SK-N-SH treated with all-trans-retinoic acid at 6 μM for 48 hours (cell line): ENCODE results near the gene ERN1.

Experiments
- ATAC-seq: fragments of 200-7000 bp; cut with Tn5 transposase; 3 replicates; pipeline ENCODE4 v1.9.1; 2020; ENCODE audit warnings: mild to moderate bottlenecking, moderate library complexity
- ARNTL ChIP-seq: fragments of 450-650 bp; formaldehyde crosslinking; IDR thresholded peaks from 2 replicates; pipeline ENCODE4 v1.5.0; 2020; ENCODE audit warnings: low read depth, mild to moderate bottlenecking, moderate library complexity, borderline replicate concordance
- BACH2 ChIP-seq: fragments of 250-450 bp; sonication (Bioruptor Pico); IDR thresholded peaks from 2 replicates; pipeline ENCODE4 v1.9.0; 2021; ENCODE audit warnings: mild to moderate bottlenecking, borderline replicate concordance
- CREB5 ChIP-seq: fragments of 250-450 bp; sonication (Bioruptor Pico); IDR thresholded peaks from 2 replicates; pipeline ENCODE4 v1.5.1; 2020; ENCODE audit warnings: low read depth, mild to moderate bottlenecking, moderate library complexity
- CSDC2 ChIP-seq: fragments of 250-450 bp; sonication (Bioruptor Pico); IDR thresholded peaks from 2 replicates; pipeline ENCODE4 v1.5.0; 2020; ENCODE audit warnings: mild to moderate bottlenecking, moderate library complexity
- ESRRG ChIP-seq: fragments of 250-450 bp; sonication (Bioruptor Pico); IDR thresholded peaks from 2 replicates; pipeline ENCODE4 v1.6.1; 2021; ENCODE audit warnings: mild to moderate bottlenecking
- GLIS3 ChIP-seq: fragments of 250-450 bp; sonication (Bioruptor Pico); IDR thresholded peaks from 2 replicates; pipeline ENCODE4 v1.5.0; 2020; ENCODE audit warnings: mild to moderate bottlenecking, moderate library complexity
- ISL1 ChIP-seq: fragments of 250-450 bp; sonication (Bioruptor Pico); IDR thresholded peaks from 2 replicates; pipeline ENCODE4 v2.1.2; 2022; ENCODE audit warnings: mild to moderate bottlenecking, moderate library complexity
- OSR1 ChIP-seq: fragments of 250-450 bp; sonication (Bioruptor Pico); IDR thresholded peaks from 2 replicates; pipeline ENCODE4 v1.8.0; 2022; ENCODE audit warnings: moderate library complexity, mild to moderate bottlenecking, inconsistent platforms
- PATZ1 ChIP-seq: fragments of 250-450 bp; sonication (Bioruptor Pico); IDR thresholded peaks from 2 replicates; pipeline ENCODE4 v1.8.0; 2020; ENCODE audit warnings: mild to moderate bottlenecking, moderate library complexity, borderline replicate concordance
- POU6F1 ChIP-seq: fragments of 250-450 bp; sonication (Bioruptor Pico); IDR thresholded peaks from 2 replicates; pipeline ENCODE4 v1.8.0; 2021; ENCODE audit warnings: low read depth, mild to moderate bottlenecking, moderate library complexity, borderline replicate concordance
- PPARA ChIP-seq: fragments of 250-450 bp; sonication (Bioruptor Pico); IDR thresholded peaks from 2 replicates; pipeline ENCODE4 v1.5.0; 2020; ENCODE audit warnings: mild to moderate bottlenecking, borderline replicate concordance
- RARB ChIP-seq: fragments of 250-450 bp; sonication (Bioruptor Pico); IDR thresholded peaks from 2 replicates; pipeline ENCODE4 v1.8.0; 2021; ENCODE audit warnings: mild to moderate bottlenecking, moderate library complexity
- SNAI2 ChIP-seq: fragments of 250-450 bp; sonication (Bioruptor Pico); IDR thresholded peaks from 2 replicates; pipeline ENCODE4 v1.5.0; 2020; ENCODE audit warnings: mild to moderate bottlenecking, moderate library complexity
- TCF4 ChIP-seq: fragments of 250-450 bp; sonication (Bioruptor Pico); IDR thresholded peaks from 2 replicates; pipeline ENCODE4 v1.8.0; 2021; ENCODE audit warnings: mild to moderate bottlenecking, moderate library complexity, borderline replicate concordance
- TOX ChIP-seq: fragments of 250-450 bp; sonication (Bioruptor Pico); IDR thresholded peaks from 2 replicates; pipeline ENCODE4 v1.8.0; 2021; ENCODE audit warnings: mild to moderate bottlenecking, moderate library complexity, borderline replicate concordance
- ZC3H10 ChIP-seq: fragments of 250-450 bp; sonication (Bioruptor Pico); IDR thresholded peaks from 2 replicates; pipeline ENCODE4 v1.5.1; 2021; ENCODE audit warnings: mild to moderate bottlenecking, moderate library complexity
- ZFP3 ChIP-seq: fragments of 250-450 bp; sonication (Bioruptor Pico); IDR thresholded peaks from 2 replicates; pipeline ENCODE4 v1.5.0; 2020; ENCODE audit warnings: mild to moderate bottlenecking, moderate library complexity
- ZFP30 ChIP-seq: fragments of 450-650 bp; formaldehyde crosslinking; IDR thresholded peaks from 2 replicates; pipeline ENCODE4 v1.5.0; 2022; ENCODE audit warnings: mild to moderate bottlenecking, moderate library complexity
- ZNF565 ChIP-seq: fragments of 450-650 bp; formaldehyde crosslinking; conservative IDR thresholded peaks from 2 replicates; pipeline ENCODE4 v1.5.0; 2020; ENCODE audit warnings: low read depth, mild to moderate bottlenecking, moderate library complexity
- ZNF70 ChIP-seq: fragments of 450-650 bp; formaldehyde crosslinking; IDR thresholded peaks from 2 replicates; pipeline ENCODE4 v1.5.0; 2020; ENCODE audit warnings: mild to moderate bottlenecking, moderate library complexity
- ZNF8 ChIP-seq: fragments of 450-650 bp; formaldehyde crosslinking; IDR thresholded peaks from 2 replicates; pipeline ENCODE4 v1.5.0; 2020; ENCODE audit warnings: mild to moderate bottlenecking, moderate library complexity
- TF ChIP-seq, protein P1 (sequence below): fragments of 250-450 bp; sonication (Bioruptor Pico); IDR thresholded peaks from 2 replicates; pipeline ENCODE4 v1.5.0; 2020; ENCODE audit warnings: mild to moderate bottlenecking, moderate library complexity

ERN1 gene

GRCh38 chr17:64110379-64111152 lies 19.4 kb downstream of the ERN1 start:
- TF ChIP-seq POU6F1 (CRISPR knock-in tag), result no peak
- no peak for TF ChIP-seq ISL1
- TF ChIP-seq TCF4 (CRISPR knock-in tag), result no peak
- no peak for TF ChIP-seq PATZ1
- TF ChIP-seq ZC3H10 (CRISPR knock-in tag), result no peak
- no peak for TF ChIP-seq ZNF565 (CRISPR knock-in tag)
- TF ChIP-seq TOX (CRISPR knock-in tag), result no peak
- TF ChIP-seq ARNTL (CRISPR knock-in tag), result no peak
- TF ChIP-seq ZFP3 (CRISPR knock-in tag), result no peak
- TF ChIP-seq CSDC2 (CRISPR knock-in tag), result no peak
- TF ChIP-seq ZNF8 (CRISPR knock-in tag), result no peak
- TF ChIP-seq, protein P1, sequence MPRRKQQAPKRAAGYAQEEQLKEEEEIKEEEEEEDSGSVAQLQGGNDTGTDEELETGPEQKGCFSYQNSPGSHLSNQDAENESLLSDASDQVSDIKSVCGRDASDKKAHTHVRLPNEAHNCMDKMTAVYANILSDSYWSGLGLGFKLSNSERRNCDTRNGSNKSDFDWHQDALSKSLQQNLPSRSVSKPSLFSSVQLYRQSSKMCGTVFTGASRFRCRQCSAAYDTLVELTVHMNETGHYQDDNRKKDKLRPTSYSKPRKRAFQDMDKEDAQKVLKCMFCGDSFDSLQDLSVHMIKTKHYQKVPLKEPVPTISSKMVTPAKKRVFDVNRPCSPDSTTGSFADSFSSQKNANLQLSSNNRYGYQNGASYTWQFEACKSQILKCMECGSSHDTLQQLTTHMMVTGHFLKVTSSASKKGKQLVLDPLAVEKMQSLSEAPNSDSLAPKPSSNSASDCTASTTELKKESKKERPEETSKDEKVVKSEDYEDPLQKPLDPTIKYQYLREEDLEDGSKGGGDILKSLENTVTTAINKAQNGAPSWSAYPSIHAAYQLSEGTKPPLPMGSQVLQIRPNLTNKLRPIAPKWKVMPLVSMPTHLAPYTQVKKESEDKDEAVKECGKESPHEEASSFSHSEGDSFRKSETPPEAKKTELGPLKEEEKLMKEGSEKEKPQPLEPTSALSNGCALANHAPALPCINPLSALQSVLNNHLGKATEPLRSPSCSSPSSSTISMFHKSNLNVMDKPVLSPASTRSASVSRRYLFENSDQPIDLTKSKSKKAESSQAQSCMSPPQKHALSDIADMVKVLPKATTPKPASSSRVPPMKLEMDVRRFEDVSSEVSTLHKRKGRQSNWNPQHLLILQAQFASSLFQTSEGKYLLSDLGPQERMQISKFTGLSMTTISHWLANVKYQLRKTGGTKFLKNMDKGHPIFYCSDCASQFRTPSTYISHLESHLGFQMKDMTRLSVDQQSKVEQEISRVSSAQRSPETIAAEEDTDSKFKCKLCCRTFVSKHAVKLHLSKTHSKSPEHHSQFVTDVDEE, result no peak
- no peak for TF ChIP-seq PPARA
- TF ChIP-seq OSR1, result no peak
- TF ChIP-seq SNAI2 (CRISPR knock-in tag), result no peak
- TF ChIP-seq ZNF70 (CRISPR knock-in tag), result no peak
- no peak for ATAC-seq

DNA sequence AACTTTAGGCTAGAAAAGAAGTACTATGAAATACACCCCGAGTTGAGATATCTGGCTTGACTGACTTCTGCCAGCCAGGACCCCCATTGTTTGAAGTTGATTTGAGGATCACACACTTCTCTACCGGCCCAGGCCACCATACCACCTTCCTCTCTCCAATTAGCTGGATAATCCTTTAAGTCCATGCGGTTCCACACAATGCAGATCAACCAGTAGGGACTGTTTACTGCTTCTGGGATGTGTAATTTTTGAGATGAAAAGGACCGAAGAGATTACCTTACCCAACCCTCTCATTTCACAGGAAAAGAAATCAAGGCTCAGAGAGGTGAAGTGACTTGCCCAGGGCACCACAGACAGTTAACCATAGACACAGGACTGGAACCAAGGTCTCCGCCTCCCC lies 20.5 kb downstream of the ERN1 start:
- TF ChIP-seq RARB (no peak), PPARA (no peak), ZNF70 (CRISPR knock-in tag) (no peak), ZFP30 (CRISPR knock-in tag) (no peak), OSR1 (no peak), TCF4 (CRISPR knock-in tag) (no peak), ARNTL (CRISPR knock-in tag) (no peak), ZFP3 (CRISPR knock-in tag) (no peak), ZNF8 (CRISPR knock-in tag) (no peak), ESRRG (CRISPR knock-in tag) (no peak)
- ATAC-seq, result no peak

- TF ChIP-seq TOX (CRISPR knock-in tag) (no peak), BACH2 (no peak), ARNTL (CRISPR knock-in tag) (no peak), GLIS3 (no peak), CREB5 (CRISPR knock-in tag) (no peak), SNAI2 (CRISPR knock-in tag) (no peak), ISL1 (no peak), PPARA (no peak), CSDC2 (CRISPR knock-in tag) (no peak), ZFP3 (CRISPR knock-in tag) (no peak), OSR1 (no peak), ZNF8 (CRISPR knock-in tag) (no peak)
- TF ChIP-seq, protein P1, result no peak
- TF ChIP-seq, all 23 proteins: peak for 0
These were observed 22.3 kb downstream of the ERN1 start for GRCh38 chr17:64107500-64108236.

More at GRCh38 chr17:64107500-64108236, 22.3 kb downstream of the ERN1 start:
- no peak for ATAC-seq
